Lung microvascular endothelial cell (primary cell): ENCODE results near the gene CALY. TPM values are rescaled to one million over a fixed set of nuclear protein-coding genes. Genes with fewer than 3 reads are reported as not detected.
"Not testable (repeated sequence)": the region's sequence is repeated elsewhere in the genome, so short reads cannot be mapped to it uniquely, and the experiment has no call there.

ENCODE experiments used
- DNase-seq, 2 donors: peaks; one replicate each; pipeline versions ENCODE4 v3.0.0 to v3.0.0-alpha.2; 2010; ENCODE audit warnings: low read depth in 2 of 2
- total RNA-seq: library from RNA; depleted of rRNA; stranded (reverse); fragments of >200 nt; gene quantifications from 2 replicates; pipeline ENCODE4 v1.2.1, GENCODE V29; 2014

The CALY gene
- total RNA-seq, result 0.22 TPM in 1 of 2 replicates, not detected in the other

GRCh38 chr10:133336577-133337369 is at the start of gene CALY:
CALY (minus strand) TSS chr10:133336896; CDS start chr10:133328989, 7,907 bp downstream.
- DNase-seq, result no peak

- no peak for DNase-seq
Observed at GRCh38 chr10:133385214-133385613, 48.5 kb upstream of the CALY start.

- DNase-seq, result no peak
Observed at GRCh38 chr10:133384071-133384470, 47.4 kb upstream of the CALY start.

- DNase-seq, result no peak
Observed at GRCh38 chr10:133383551-133383950, 46.9 kb upstream of the CALY start.

- DNase-seq, result no peak
Observed at GRCh38 chr10:133381036-133381435, 44.3 kb upstream of the CALY start.

- no peak for DNase-seq
Observed at GRCh38 chr10:133379801-133380666, 43.3 kb upstream of the CALY start.

GRCh38 chr10:133379152-133379800 is 42.6 kb upstream of the CALY start, which contains the start of gene PAOX:
PAOX (plus strand) TSS chr10:133379262; CDS start chr10:133379317, 55 bp downstream.
- DNase-seq, result peak; percentile 62 to 69

GRCh38 chr10:133378251-133379096 is 41.8 kb upstream of the CALY start:
- peak; percentile 50 to 60 for DNase-seq

- no peak for DNase-seq
Observed at GRCh38 chr10:133377818-133378250, 41.1 kb upstream of the CALY start.

GRCh38 chr10:133377025-133377817 is 40.5 kb upstream of the CALY start:
- no peak for DNase-seq

GRCh38 chr10:133376183-133376582 is 39.5 kb upstream of the CALY start:
- DNase-seq, result not testable (repeated sequence)

- DNase-seq, result peak in 1 of 2 donors; percentile 86
Observed at GRCh38 chr10:133375357-133376115, 38.8 kb upstream of the CALY start.

GRCh38 chr10:133373174-133374090 is 36.7 kb upstream of the CALY start, which contains the start of gene ECHS1:
ECHS1 (minus strand) TSS chr10:133373354; CDS start chr10:133373333, 21 bp downstream.
- DNase-seq, result peak; percentile 93 to 96

- DNase-seq, result no peak
Observed at GRCh38 chr10:133372507-133372906, 35.8 kb upstream of the CALY start.

GRCh38 chr10:133370030-133370786 is 33.5 kb upstream of the CALY start:
- no peak for DNase-seq

- DNase-seq, result no peak
Observed at GRCh38 chr10:133368153-133368552, 31.5 kb upstream of the CALY start.

- not testable (repeated sequence) for DNase-seq
Observed at GRCh38 chr10:133367461-133367860, 30.8 kb upstream of the CALY start.
